Measurements from ENCODE around the gene IGDCC3.

DNA sequence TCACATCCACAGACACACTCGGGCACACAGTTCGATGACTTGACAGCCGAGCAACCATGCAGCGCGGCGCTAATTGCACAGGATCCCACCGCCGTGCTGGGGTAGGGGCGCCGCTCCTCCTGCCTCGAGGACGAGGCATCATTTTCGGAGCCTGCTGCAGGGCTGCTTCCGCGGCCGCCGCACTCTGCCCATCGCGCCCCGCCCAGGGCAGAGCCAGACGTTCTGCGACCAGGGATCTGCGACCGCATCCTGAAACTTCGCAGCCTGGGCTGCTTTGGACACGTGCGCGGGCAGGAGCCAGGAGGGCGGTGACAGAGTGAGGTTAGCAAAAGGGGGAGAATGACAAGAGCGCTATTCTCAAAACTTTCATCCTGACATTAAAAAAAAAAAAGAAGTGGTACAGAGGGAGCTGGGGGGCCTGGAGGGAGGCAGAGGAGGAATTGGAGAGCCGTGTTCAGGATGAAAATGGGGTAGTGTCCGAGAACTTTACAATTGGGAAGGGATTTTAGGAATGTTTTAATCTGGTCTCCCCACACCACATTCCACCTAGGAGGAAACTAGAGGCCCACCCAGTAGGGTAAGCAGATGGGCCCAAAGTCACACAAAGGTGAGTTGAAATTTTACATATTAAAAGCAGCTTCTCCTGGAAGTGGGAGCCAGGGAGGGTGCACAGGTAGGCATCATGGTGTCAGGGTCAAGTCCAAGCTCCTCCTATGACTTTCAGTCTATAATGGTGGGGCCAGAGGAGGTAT lies 15.9 kb downstream of the IGDCC3 start:
- TF ChIP-seq, protein P1, sequence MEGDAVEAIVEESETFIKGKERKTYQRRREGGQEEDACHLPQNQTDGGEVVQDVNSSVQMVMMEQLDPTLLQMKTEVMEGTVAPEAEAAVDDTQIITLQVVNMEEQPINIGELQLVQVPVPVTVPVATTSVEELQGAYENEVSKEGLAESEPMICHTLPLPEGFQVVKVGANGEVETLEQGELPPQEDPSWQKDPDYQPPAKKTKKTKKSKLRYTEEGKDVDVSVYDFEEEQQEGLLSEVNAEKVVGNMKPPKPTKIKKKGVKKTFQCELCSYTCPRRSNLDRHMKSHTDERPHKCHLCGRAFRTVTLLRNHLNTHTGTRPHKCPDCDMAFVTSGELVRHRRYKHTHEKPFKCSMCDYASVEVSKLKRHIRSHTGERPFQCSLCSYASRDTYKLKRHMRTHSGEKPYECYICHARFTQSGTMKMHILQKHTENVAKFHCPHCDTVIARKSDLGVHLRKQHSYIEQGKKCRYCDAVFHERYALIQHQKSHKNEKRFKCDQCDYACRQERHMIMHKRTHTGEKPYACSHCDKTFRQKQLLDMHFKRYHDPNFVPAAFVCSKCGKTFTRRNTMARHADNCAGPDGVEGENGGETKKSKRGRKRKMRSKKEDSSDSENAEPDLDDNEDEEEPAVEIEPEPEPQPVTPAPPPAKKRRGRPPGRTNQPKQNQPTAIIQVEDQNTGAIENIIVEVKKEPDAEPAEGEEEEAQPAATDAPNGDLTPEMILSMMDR (IDR thresholded peaks at IDR 0.05; ENCODE audit: borderline replicate concordance, extremely low read depth, low read length, poor library complexity, severe bottlenecking) = no peak
- no peak for TF ChIP-seq EZH2 (IDR thresholded peaks at IDR 0.05; ENCODE audit: borderline replicate concordance, low read depth, low read length, severe bottlenecking)
